HUDEP-2 (cell line): ENCODE results near the gene RRAGB.
"Not testable (repeated sequence)": the region's sequence is repeated elsewhere in the genome, so short reads cannot be mapped to it uniquely, and the experiment has no call there.

ENCODE experiments used
- DNase-seq, 76 experiments: peaks; one replicate each; lab custom pipeline; 2025; ENCODE audit not compliant: unreplicated experiment in 76 of 76; lab: John Stamatoyannopoulos, UW

Gene RRAGB, protein sequence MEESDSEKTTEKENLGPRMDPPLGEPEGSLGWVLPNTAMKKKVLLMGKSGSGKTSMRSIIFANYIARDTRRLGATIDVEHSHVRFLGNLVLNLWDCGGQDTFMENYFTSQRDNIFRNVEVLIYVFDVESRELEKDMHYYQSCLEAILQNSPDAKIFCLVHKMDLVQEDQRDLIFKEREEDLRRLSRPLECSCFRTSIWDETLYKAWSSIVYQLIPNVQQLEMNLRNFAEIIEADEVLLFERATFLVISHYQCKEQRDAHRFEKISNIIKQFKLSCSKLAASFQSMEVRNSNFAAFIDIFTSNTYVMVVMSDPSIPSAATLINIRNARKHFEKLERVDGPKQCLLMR

DNA sequence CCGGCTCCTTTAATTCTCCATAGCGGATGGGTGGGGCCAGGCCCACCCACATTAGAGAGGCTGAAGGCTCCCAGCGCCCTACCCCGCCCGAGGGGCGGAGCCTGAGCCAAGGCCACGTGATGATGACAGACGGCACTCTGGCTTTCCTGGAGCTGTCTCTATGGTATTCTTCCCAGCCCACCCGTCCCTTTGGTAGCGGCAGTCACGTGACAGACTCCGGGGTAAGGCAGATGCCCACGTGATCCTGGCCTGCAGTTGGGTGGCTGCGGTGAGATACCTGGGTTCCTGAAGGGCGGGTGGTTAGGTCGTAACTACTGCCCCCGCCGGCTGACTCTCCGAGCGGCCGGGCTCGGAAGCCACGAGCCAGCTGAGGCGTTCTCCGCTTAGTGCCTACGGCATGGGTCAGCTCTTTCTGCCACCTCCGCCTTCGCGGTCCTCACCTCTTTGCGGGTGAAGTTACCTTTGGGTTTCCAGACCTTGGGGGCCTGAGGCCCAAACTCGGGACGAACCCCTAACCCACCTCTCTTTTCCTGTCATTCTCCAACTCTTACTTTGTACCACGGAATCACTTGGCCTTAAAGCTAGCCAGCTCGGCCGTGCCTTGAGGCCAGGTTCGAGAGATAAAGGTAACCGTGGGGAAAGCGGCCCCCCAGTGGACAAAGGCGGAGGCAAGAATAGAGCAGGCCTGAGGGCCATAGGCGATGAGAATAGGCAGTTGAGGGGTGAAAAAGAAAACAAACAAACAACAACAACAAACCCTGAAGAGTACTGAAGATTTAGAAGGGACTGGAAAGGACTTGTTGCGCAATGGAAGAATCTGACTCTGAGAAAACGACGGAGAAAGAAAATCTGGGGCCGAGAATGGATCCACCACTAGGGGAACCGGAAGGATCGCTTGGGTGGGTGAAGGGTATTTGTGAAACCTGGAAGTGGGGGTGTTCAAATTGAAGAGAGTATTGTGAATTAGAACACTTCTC lies at the start of gene RRAGB:
Gene RRAGB, plus strand, starts transcription at position 229 of the 977 bp plus-strand sequence. Its CDS starts 579 bp downstream, at position 808.
- peak in 75 of 76 experiments; percentile 19 to 95 (median 86) for DNase-seq

DNA sequence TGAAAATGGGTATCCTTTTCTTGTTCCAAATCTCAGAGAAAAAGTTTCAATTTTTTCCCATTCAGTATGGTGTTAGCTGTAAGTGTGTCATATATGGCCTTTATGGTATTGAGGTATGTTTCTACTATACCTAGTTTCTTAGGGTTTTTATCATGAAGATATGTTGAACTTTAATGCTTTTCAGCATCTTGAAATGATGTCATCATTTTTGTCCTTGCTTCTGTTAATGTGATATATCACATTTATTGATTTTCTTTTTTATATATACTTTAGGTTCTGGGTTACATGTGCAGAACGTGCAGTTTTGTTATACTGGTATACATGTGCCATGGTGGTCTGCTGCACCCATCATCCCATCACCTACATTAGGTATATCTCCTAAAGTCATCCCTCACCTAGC lies 49.5 kb upstream of the RRAGB start:
- no peak for DNase-seq

DNA sequence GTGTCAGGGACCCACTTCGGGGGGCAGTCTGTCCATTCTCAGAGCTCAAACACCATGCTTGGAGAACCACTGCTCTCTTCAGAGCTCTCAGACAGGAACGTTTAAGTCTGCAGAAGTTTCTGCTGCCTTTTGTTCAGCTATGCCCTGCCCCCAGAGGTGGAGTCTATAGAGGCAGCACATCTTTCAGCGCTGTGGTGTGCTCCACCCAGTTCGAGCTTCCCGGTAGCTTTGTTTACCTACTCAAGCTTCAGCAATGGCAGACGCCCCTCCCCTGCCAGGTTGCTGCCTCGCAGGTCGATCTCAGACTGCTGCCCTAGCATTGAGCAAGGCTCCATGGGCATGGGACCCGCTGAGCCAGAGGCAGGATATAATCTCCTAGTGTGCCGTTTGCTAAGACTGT lies 29.0 kb upstream of the RRAGB start:
- not testable (repeated sequence) for DNase-seq

DNA sequence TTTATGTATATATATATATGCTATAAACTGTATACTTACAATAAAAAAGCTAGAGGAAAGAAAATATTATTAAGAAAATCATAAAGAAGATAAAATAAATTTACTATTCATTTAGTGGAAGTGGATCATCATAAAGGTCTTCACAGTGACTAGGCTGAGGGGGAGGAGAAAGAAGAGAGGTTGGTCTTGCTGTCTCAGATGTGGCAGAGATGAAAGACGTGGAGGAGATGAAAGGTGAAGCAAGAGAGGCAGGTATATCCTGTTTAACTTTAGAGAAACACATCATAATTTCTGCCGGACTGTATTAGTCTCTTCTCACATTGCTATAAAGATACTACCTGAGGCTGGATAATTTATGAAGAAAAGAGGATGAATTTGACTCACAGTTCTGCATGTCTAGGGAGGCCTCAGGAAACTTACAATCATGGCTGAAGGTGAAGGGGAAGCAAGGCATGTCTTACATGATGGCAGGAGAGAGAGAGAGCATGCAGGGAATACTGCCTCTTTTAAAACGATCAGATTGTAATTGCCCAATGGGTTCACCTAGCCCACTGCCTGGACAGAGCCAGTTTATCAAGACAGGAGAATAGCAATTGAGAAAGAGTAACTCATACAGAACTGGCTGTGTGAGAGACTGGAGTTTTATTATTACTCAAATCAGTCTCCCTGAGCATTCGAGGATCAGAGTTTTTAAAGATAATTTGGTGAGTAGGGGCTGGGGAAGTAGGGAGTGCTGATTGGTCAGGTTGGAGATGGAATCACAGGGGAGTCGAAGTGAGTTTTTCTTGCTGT lies 22.1 kb upstream of the RRAGB start:
- no peak for DNase-seq

DNA sequence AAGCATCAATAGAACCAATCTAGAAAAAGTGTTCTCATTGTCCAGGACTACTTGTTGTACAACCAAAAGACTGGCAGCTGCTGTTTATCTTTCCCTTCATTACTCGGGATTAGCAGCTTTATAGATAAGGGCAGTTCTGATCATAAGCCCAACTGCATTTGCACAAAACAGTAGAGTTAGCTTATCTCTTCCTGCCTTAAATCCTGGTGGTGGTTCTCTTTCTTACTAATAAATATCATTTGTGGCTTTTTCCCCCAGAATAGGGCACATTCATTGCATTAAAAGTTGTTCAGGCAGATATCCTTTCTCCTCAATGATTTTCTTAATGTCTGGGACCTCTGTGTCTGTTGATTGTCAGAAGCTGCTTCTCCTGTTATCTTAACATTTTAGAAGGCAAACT lies 20.2 kb upstream of the RRAGB start:
- peak in 1 of 76 experiments; percentile 1 for DNase-seq

DNA sequence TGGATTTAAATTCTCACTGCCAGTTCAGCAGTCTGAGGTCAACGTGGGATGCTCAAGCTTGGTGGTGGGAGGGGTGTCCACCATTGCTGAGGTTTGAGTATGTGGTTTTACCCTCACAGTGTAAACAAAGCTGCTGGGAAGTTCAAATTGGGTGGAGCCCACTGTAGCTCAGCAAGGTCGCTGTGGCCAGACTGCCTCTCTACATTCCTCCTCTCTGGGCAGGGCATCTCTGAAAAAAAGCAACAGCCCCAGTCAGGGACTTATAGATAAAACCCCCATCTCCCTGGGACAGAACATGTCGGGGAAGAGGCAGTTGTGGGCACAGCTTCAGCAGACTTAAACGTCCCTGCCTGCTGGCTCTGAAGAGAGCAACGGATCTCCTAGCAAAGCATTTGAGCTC lies 14.9 kb upstream of the RRAGB start:
- peak in 34 of 76 experiments; percentile 0 to 73 (median 32) for DNase-seq

DNA sequence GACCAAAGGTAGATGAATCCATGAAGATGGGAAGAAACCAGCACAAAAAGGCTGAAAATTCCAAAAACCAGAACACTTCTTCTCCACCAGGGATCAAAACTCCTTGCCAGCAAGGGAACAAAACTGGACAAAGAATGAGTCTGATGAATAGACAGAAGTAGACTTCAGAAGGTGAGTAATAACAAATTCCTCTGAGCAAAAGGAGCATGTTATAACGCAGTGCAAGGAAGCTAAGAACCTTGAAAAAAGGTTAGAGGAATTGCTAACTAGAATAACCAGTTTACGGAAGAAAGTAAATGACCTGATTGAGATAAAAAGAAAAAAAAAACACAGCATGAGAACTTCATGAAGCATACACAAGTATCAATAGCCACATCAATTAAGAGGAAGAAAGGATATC lies 14.1 kb upstream of the RRAGB start:
- not testable (repeated sequence) for DNase-seq

DNA sequence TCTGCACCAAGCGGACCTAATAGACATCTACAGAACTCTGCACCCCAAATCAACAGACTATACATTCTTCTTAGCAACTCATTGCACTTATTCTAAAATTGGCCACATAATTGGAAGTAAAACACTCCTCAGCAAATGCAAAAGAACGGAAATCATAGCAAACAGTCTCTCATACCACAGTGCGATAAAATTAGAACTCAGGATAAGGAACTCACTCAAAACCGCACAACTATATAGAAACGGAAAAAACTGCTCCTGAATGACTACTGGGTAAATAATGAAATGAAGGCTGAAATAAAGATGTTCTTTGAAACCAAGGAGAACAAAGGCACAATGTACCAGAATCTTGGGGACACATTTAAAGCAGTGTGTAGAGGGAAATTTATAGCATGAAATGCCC lies 12.5 kb upstream of the RRAGB start:
- not testable (repeated sequence) for DNase-seq

DNA sequence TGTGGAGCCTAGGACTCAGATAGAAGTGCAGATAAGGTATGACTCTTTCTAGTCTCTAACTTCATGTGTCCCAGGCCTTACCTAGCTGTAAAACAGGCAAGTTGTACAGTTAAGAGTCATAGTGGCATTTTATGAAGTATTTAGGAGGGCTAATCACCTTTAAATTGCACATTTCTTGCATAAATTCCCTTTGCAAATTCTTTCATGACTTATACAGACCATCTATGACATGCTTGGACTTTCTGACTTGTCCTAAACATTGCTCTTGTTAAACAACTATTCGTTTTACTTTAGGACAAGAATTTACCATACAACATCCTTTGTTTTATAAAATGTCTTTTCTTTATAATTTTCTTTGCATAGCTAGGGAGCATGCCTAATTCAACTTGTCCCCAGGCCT lies 7.8 kb upstream of the RRAGB start:
- peak in 2 of 76 experiments; percentile 0 to 15 for DNase-seq

DNA sequence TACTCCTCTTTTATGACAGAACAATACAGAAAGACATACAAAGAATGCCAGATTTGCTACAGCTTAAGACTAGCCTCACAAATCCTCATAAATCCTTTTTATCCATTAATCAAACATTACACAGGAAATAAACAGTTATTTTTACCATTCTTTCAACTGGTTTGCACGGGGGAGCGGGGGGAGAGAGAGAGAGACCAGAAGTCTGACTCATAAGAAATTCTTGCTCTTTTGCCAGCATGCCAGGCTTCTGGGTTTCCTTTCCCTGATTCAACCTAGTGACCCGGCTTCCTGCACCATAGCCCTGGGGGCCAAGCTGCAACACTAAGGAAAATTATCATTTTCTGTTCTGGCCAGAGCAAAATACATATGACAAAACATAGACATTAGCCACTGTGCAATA lies 6.8 kb upstream of the RRAGB start:
- DNase-seq = peak in 2 of 76 experiments; percentile 1 to 17

DNA sequence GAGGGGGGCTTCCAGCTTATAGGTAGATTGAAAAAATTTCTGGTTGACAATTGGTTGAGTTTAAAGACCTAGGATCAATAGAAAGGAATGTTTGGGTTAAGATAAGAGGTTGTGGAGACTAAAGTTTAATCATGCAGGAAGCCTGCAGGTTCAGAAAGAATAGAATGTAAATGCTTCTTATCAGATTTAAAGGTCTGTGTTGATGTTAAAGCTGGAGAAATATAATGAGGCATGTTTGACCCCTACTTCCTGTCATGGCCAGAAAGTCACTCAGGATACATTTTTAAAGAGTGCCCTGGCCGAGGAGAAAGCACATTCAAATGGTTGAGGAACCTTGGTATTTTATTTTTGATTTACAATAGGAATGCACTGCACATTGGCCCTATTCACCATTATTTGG lies 3.9 kb upstream of the RRAGB start:
- DNase-seq = no peak

DNA sequence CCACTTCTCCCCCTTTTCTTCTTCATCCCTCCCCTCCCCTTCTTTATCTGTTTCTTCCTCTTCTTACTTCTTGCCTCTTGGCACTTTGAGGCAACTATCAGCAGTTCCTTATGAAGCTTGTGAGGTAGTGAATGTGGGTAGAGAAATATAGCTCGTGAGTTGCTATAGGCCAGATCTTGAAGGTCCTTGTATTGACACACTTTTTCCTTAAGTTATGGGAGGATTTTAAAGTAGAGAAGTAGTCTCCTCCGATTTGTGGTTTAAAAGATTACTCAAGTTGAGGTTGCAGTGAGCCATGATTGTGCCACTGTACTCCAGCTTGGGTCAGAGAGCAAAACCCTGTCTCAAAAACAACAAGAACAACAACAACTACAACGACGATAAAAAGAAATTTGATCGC lies 3.4 kb upstream of the RRAGB start:
- no peak for DNase-seq

DNA sequence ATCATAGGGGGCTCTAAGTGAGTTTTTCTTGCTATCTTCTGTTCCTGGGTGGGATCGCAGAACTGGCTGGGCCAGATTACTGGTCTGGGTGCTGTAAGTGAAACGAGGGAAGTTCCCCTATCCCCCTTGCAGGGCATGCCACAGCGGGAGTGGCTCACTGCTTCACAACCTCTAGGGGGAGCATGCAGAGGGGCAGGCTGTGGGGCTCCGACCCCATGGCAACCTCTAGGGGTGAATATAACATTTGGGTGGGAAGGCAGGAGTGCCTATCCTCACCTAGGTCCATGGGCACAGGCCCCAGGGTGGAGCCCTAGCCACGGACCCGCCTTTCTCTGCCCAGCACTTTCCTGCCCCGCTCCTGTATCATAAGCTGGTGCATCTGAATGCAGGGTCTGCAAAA lies 1.7 kb upstream of the RRAGB start:
- peak in 1 of 76 experiments; percentile 0 for DNase-seq

DNA sequence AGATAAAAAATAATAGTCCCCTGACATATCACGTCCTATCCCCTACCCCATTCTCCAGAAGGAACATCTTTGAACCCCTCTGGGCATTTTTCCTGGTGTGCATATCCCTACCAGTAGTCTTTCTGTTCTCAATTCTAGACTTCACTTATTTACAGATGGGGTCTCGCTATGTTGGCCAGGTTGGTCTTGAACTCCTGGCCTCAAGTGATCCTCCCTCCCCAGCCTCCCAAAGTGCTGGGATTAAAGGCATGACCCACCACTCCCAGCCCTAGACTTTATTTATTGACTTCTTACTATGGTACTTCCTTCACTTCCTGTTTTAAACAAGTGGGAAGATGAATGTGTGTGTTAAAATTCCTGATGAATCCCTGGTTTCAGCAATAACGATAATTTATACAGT lies 612 bp upstream of the RRAGB start:
- no peak for DNase-seq

DNA sequence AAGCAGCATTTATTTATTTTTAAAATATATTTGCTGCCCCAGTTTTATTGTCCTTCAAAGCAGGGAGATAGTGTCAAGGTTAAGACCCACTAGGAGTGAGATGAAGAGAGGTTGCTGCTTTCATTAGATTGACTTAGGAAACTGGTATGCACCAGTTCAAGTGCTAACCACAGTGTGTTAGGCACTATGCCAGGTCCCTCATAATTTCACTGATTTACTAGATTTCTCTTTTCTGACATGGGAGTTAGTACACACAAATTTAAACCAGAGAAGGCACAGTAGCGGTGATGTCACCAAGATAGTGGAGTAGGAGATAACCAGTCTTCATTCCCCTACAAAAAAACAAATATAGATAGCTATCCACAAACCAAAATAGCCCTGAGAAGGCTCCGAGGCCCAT lies 14.3 kb downstream of the RRAGB start:
- DNase-seq = no peak

DNA sequence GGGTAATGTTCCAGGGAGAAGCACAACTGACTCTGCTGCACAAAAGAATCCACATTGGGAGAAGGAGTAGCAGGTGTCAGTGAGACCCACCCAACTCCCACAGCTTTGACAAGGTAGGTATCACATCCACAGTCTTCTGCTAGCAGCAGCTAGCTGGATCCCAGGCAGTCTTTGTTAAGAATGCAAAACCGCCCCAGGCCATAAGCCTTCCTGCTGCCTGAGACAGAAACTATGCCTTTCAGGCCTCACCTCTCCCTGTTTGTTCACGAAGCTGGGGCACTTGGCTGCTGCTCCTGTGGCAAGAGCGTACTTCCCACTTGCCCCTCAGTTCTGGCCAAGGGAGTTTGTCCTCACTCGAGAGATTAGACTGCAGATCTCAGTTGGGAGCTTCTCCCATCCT lies 21.4 kb downstream of the RRAGB start:
- DNase-seq = no peak

DNA sequence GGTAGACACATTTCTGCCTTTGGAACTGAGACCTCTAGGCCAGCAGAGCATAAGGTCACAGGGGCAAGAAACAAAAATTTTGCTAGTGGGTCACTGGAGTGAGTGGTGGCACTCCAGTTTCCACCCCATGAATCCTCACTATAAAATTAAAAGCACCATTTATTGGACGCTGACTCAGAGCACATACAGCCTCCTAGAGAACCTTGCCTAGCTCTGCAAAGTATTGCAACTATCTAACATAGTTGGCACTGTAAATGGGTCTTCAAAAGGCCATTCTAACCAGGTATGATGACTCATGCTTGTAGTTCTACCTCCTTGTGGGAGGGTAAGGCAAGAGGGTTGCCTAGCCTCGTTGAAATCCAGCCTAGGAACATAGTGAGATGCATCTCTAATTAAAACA lies 25.1 kb downstream of the RRAGB start:
- no peak for DNase-seq

DNA sequence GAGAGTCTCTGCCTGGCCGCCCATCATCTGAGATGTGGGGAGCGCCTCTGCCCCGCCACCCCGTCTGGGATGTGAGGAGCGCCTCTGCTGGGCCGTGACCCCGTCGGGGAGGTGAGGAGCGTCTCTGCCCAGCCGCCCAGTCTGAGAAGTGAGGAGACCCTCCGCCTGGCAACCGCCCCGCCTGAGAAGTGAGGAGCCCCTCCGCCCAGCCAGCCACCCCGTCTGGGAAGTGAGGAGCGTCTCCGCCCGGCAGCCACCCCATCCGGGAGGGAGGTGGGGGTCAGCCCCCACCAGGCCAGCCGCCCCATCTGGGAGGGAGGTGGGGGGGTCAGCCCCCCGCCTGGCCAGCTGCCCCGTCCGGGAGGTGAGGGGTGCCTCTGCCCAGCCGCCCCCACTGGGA lies 30.9 kb downstream of the RRAGB start:
- not testable (repeated sequence) for DNase-seq

DNA sequence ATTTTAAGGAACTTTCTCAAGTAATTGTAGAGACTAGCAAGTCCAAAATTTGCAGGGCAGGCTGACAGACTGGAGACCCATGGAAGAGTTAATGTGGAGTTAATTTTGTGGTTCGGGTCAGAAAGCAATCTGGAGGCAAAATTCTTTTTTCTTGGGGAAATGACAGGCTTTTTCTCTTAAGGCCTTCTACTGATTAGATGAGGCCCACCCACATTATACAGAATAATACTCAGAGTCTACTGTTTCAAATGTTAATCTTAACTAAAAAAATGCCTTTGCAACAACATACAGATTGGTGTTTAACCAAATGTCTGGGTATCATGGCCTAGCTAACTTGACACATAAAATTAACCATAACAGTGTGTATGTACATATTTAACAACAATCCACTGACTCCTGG lies 32.7 kb downstream of the RRAGB start:
- no peak for DNase-seq

DNA sequence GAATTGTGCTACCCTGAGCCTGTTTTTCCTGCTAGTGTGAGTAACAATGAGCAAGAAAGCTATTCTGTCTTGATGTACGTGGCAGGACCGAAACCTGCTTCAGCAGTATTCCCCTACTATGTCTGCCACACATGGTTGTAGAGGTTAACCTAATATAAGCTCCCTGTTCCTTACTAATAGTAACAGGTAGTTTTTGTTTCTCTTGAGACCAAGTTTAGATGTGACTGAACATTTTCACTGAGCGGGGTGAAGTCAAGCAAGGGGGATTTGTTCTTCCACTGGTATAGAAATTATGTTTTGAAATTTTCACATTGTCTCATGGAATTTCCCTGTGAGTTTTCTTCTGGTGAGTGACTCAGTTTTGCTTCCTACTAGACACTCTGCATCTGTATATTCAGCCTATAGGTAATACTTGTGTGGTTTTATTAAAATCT lies 37.3 kb downstream of the RRAGB start:
- no peak for DNase-seq

DNA sequence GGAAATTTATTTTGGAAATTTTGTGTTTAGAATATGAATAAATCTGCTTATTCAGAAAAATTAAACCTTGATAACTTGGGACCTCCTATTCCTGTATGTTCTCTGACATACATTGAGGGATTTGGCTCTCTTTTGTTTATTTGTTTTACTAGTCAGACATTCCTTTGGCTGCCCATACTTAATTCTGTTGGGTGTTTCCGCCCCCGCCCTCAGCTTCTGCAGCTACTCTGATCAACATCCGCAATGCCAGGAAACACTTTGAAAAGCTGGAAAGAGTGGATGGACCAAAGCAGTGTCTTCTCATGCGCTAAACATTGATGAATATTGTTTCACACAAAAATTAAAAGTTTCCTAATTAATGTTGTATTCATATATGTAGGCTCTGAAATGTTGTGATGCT lies 40.5 kb downstream of the RRAGB start:
- DNase-seq = no peak
